Neuronal stem cell (in vitro differentiated cells): ENCODE results near the gene SCNN1B. TPM values are rescaled to one million over a fixed set of nuclear protein-coding genes. Genes with fewer than 3 reads are reported as not detected.
"Not testable (repeated sequence)": the region's sequence is repeated elsewhere in the genome, so short reads cannot be mapped to it uniquely, and the experiment has no call there.

ENCODE experiments used
- DNase-seq: peaks from one replicate; pipeline ENCODE4 v3.0.0-alpha.2; 2013; ENCODE audit warnings: low spot score
- H2AFZ ChIP-seq: one replicate; pipeline ENCODE4 v1.6.1; 2013; ENCODE audit warnings: mild to moderate bottlenecking, low read length, inconsistent platforms
- H2AK5ac ChIP-seq: 2 replicates; pipeline ENCODE4 v1.6.1; 2013; ENCODE audit warnings: low read depth, mild to moderate bottlenecking, inconsistent platforms, low read length, moderate library complexity, mixed read lengths
- H2BK120ac ChIP-seq: 2 replicates; pipeline ENCODE4 v1.6.1; 2013; ENCODE audit warnings: low read depth, mild to moderate bottlenecking, inconsistent platforms, low read length, moderate library complexity, mixed read lengths
- H2BK12ac ChIP-seq: one replicate; pipeline ENCODE4 v1.6.1; 2013; ENCODE audit warnings: low read length, inconsistent platforms
- H2BK15ac ChIP-seq: 2 replicates; pipeline ENCODE4 v1.6.1; 2013; ENCODE audit warnings: mild to moderate bottlenecking, low read length, inconsistent platforms, mixed read lengths
- H2BK5ac ChIP-seq: one replicate; pipeline ENCODE4 v1.6.1; 2013; ENCODE audit warnings: inconsistent platforms, mild to moderate bottlenecking, low read length, moderate library complexity
- H3K14ac ChIP-seq: one replicate; pipeline ENCODE4 v1.6.1; 2013; ENCODE audit warnings: low read length, inconsistent platforms
- H3K18ac ChIP-seq: 2 replicates; pipeline ENCODE4 v1.6.1; 2013; ENCODE audit warnings: low read length, inconsistent platforms
- H3K23ac ChIP-seq: 2 replicates; pipeline ENCODE4 v1.6.1; 2013; ENCODE audit warnings: low read depth, mild to moderate bottlenecking, mixed read lengths, low read length, inconsistent platforms; ENCODE audit not compliant: poor library complexity
- H3K27ac ChIP-seq: replicated peaks from 3 replicates; pipeline ENCODE4 v1.5.1; 2013; ENCODE audit warnings: low read length, inconsistent platforms
- H3K27me3 ChIP-seq, 3 experiments: 2 replicates each; pipeline ENCODE4 v1.6.1; 2013; ENCODE audit warnings: low read length in 3 of 3, mild to moderate bottlenecking in 2 of 3, inconsistent platforms in 1 of 3, low read depth in 1 of 3, mixed read lengths in 1 of 3, moderate library complexity in 1 of 3; ENCODE audit not compliant: control insufficient read depth in 3 of 3, insufficient read depth in 3 of 3
- H3K36me3 ChIP-seq, 2 donors: replicated peaks in 1 of 2; 2 replicates each; pipeline ENCODE4 v1.6.1; 2013; ENCODE audit warnings: low read length in 2 of 2; ENCODE audit not compliant: control insufficient read depth in 2 of 2, insufficient read depth in 2 of 2
- H3K4ac ChIP-seq: 2 replicates; pipeline ENCODE4 v1.6.1; 2013; ENCODE audit warnings: inconsistent platforms, mild to moderate bottlenecking, low read length, moderate library complexity
- H3K4me1 ChIP-seq, 2 donors: 1 replicate in 1 of 2; 2 replicates in 1 of 2; pipeline ENCODE4 v1.6.1; 2013; ENCODE audit warnings: low read length in 2 of 2, low read depth in 1 of 2; ENCODE audit not compliant: control insufficient read depth in 2 of 2, insufficient read depth in 1 of 2
- H3K4me2 ChIP-seq: one replicate; pipeline ENCODE4 v1.6.1; 2013; ENCODE audit warnings: mild to moderate bottlenecking, low read length, inconsistent platforms; ENCODE audit not compliant: insufficient read depth, poor library complexity, severe bottlenecking
- H3K4me3 ChIP-seq, 2 donors: 2 replicates each; pipeline ENCODE4 v1.5.1; 2013; ENCODE audit warnings: low read length in 2 of 2, mild to moderate bottlenecking in 2 of 2, inconsistent platforms in 1 of 2, moderate library complexity in 1 of 2
- H3K79me1 ChIP-seq: one replicate; pipeline ENCODE4 v1.6.1; 2013; ENCODE audit warnings: low read depth, mild to moderate bottlenecking, inconsistent platforms, low read length, moderate library complexity
- H3K9ac ChIP-seq: one replicate; pipeline ENCODE4 v1.6.1; 2013; ENCODE audit warnings: mild to moderate bottlenecking, low read depth, low read length, inconsistent platforms; ENCODE audit not compliant: poor library complexity
- H3K9me3 ChIP-seq, 2 donors: replicated peaks in 1 of 2; 2 replicates each; pipeline versions ENCODE3 to v1.6.1; 2013; ENCODE audit warnings: low read length in 2 of 2, mild to moderate bottlenecking in 2 of 2, inconsistent platforms in 1 of 2, low read depth in 1 of 2, mixed read lengths in 1 of 2, moderate library complexity in 1 of 2; ENCODE audit not compliant: control insufficient read depth in 2 of 2, insufficient read depth in 1 of 2
- H4K8ac ChIP-seq: one replicate; pipeline ENCODE4 v1.6.1; 2013; ENCODE audit warnings: low read depth, mild to moderate bottlenecking, inconsistent platforms, low read length, moderate library complexity
- H4K91ac ChIP-seq: one replicate; pipeline ENCODE4 v1.6.1; 2013; ENCODE audit warnings: low read length, low read depth, mild to moderate bottlenecking, inconsistent platforms; ENCODE audit not compliant: poor library complexity
- WGBS, 2 donors: extraction: QIAGEN DNeasy Blood & Tissue Kit; methylation state at CpG; one replicate each; pipeline ENCODE4 v1.1.7; 2013; ENCODE audit warnings: missing lambda C conversion rate in 2 of 2, mixed read lengths in 1 of 2; ENCODE audit not compliant: insufficient read length in 2 of 2, insufficient replicate concordance in 1 of 2; ENCODE audit errors: extremely low coverage in 2 of 2; 5-methylcytosine and 5-hydroxymethylcytosine counted together
- polyA plus RNA-seq, 2 experiments: library from polyadenylated mRNA; stranded (reverse); fragments of 200-250 nt; gene quantifications; one replicate each; pipeline ENCODE4 v1.2.3, GENCODE V29; 2013

SCNN1B gene
- 0.01 TPM for polyA plus RNA-seq (2013, experiment 1 of 2)
- 0.01 TPM for polyA plus RNA-seq (2013, experiment 2 of 2)

- no peak within 1 kb of the TSS for H4K91ac ChIP-seq
- H2AK5ac ChIP-seq: peak within 1 kb of the TSS; percentile 63
- H3K36me3 ChIP-seq: no peaks in the 10 kb centered on the region
- peak within 1 kb of the TSS in 1 of 2 donors; percentile 77 for H3K4me3 ChIP-seq
- peak within 1 kb of the TSS; percentile 76 for H2AFZ ChIP-seq
- H3K27ac ChIP-seq: no peak within 1 kb of the TSS
- peak within 1 kb of the TSS; percentile 79 for H3K9ac ChIP-seq
- peak within 1 kb of the TSS; percentile 69 for H2BK15ac ChIP-seq
- H3K4ac ChIP-seq: peak within 1 kb of the TSS; percentile 24
- H3K14ac ChIP-seq: peak within 1 kb of the TSS; percentile 42
- peak within 1 kb of the TSS; percentile 94 for H3K23ac ChIP-seq
- H4K8ac ChIP-seq: peak within 1 kb of the TSS; percentile 7
- no CpG with 5 or more reads among the region's 81 CpGs for WGBS, 2 donors
- peaks cover 0 to 2% of the 10 kb centered on the region in 2 donors for H3K9me3 ChIP-seq
- peaks cover 1% of the 10 kb centered on the region for H3K79me1 ChIP-seq
- H3K4me2 ChIP-seq: peak within 1 kb of the TSS; percentile 88
- no peak within 1 kb of the TSS for H2BK120ac ChIP-seq
- H2BK5ac ChIP-seq: no peak within 1 kb of the TSS
- DNase-seq: peak; percentile 38
- peaks cover 12 to 56% (median 27%) of the 10 kb centered on the region in 3 experiments for H3K27me3 ChIP-seq
- H3K18ac ChIP-seq: peak within 1 kb of the TSS; percentile 89
- peak within 1 kb of the TSS; percentile 49 for H2BK12ac ChIP-seq
- H3K4me1 ChIP-seq: peaks cover 0 to 7% of the 10 kb centered on the region in 2 donors
Observed at GRCh38 chr16:23302045-23302956, at the start of gene SCNN1B. Gene SCNN1B (plus strand): TSS chr16:23302302. CDS start chr16:23348600, 46,298 bp downstream.

GRCh38 chr16:23252310-23252709 is 49.8 kb upstream of the SCNN1B start:
- H3K4me2 ChIP-seq: no peak overlapping the region
- H3K79me1 ChIP-seq: no peaks in the 10 kb centered on the region
- H2BK15ac ChIP-seq: no peak overlapping the region
- H2BK5ac ChIP-seq: no peak overlapping the region
- no peak overlapping the region for H3K14ac ChIP-seq
- H3K4me3 ChIP-seq: no peak overlapping the region
- no CpG with 5 or more reads among the region's 5 CpGs for WGBS, 2 donors
- no peak overlapping the region for H4K8ac ChIP-seq
- no peak overlapping the region for H3K27ac ChIP-seq
- no peak overlapping the region for H2AFZ ChIP-seq
- H2AK5ac ChIP-seq: no peak overlapping the region
- peaks cover 0 to 3% of the 10 kb centered on the region in 2 donors for H3K4me1 ChIP-seq
- H3K36me3 ChIP-seq: no peaks in the 10 kb centered on the region
- no peak overlapping the region for H3K18ac ChIP-seq
- H3K23ac ChIP-seq: no peak overlapping the region
- H3K4ac ChIP-seq: no peak overlapping the region
- DNase-seq: no peak
- H3K9me3 ChIP-seq: no peaks in the 10 kb centered on the region
- H2BK12ac ChIP-seq: no peak overlapping the region
- H3K27me3 ChIP-seq: no peaks in the 10 kb centered on the region
- no peak overlapping the region for H3K9ac ChIP-seq
- H4K91ac ChIP-seq: no peak overlapping the region
- no peak overlapping the region for H2BK120ac ChIP-seq

GRCh38 chr16:23253650-23254049 is 48.5 kb upstream of the SCNN1B start:
- H3K4me3 ChIP-seq, H4K8ac ChIP-seq, H2BK120ac ChIP-seq, H2BK12ac ChIP-seq, H2AFZ ChIP-seq, H3K9ac ChIP-seq, H3K23ac ChIP-seq, H2BK5ac ChIP-seq, H3K14ac ChIP-seq, H2BK15ac ChIP-seq, H3K27ac ChIP-seq, H3K9me3 ChIP-seq, H3K4me1 ChIP-seq, H3K18ac ChIP-seq, H3K4me2 ChIP-seq, H2AK5ac ChIP-seq, H3K4ac ChIP-seq, H3K79me1 ChIP-seq, H3K36me3 ChIP-seq, DNase-seq, H3K27me3 ChIP-seq, H4K91ac ChIP-seq: not testable (repeated sequence)
- no CpG with 5 or more reads among the region's 1 CpG for WGBS, 2 donors

- no peak for DNase-seq
- Histone ChIP-seq H3K4me3 (no peak overlapping the region), H3K27me3 (no peaks in the 10 kb centered on the region), H2AK5ac (no peak overlapping the region), H3K9me3 (no peaks in the 10 kb centered on the region), H3K9ac (no peak overlapping the region), H3K79me1 (no peaks in the 10 kb centered on the region), H3K14ac (no peak overlapping the region), H2BK12ac (no peak overlapping the region), H3K18ac (no peak overlapping the region), H3K23ac (no peak overlapping the region), H2BK5ac (no peak overlapping the region), H2BK15ac (no peak overlapping the region), H2AFZ (no peak overlapping the region), H3K4me2 (no peak overlapping the region), H3K36me3 (no peaks in the 10 kb centered on the region), H3K27ac (no peak overlapping the region), H2BK120ac (no peak overlapping the region), H4K91ac (no peak overlapping the region), H3K4ac (no peak overlapping the region), H4K8ac (no peak overlapping the region), H3K4me1 (peaks cover 0 to 3% of the 10 kb centered on the region in 2 donors)
- no CpG with 5 or more reads among the region's 4 CpGs for WGBS, 2 donors
Observed at GRCh38 chr16:23254338-23254737, 47.8 kb upstream of the SCNN1B start.
